Measurements from ENCODE around the gene EML6. TPM values are rescaled to one million over a fixed set of nuclear protein-coding genes. Genes with fewer than 3 reads are reported as not detected.

The EML6 gene
- polyA plus RNA-seq, 1 donor (not counting 4 experiments of a cell fraction or from before 2014, with no cell fraction given) = 0.96 TPM

DNA sequence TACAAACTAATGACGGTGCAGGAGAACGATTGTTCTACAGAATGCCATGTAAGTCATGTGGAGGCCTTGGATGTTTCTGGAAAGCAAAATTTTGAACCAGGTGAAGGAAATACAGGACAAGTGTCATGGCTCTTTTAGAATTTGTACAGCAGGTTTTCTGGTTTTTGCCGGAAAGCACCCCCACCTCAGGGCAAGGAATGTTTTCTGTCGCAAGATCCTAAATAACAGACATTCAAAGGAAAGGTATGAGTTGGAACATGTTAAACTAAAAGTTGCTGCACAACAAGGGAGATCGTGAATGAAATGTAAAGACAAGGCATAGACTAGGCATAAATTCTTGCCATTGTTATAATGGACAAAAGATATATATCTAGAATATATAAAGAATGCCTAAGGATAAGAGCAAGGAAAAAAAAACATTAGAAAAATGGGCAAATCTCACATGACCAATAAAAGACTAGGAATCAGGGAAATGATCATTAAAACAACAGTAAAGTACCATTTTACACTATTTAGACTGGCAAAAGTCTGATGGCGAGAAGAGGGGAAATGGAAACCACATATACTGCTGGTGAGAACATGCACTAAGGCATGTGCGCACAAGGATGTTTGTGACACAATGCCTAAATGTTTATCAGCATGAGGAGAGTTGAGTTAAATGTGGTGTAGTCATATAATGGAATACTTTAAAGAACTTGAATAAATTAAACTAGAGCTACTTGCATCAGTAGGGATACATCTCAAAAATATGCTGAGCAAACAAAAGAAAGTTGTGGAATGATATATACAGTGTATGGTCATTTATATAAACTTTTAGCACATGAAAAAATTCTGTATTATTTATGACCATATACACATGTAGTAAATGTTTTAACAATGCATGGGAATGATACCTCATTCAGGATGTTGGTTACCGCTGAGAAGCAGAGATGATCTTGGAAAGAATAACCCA is 127.0 kb downstream of the EML6 start:
- no peaks in the 10 kb centered on the region for H3K27me3 ChIP-seq (ENCODE audit: control insufficient read depth, extremely low read depth, insufficient read depth, low read length)
- no peak overlapping the region for H3K27ac ChIP-seq (ENCODE audit: control insufficient read depth, insufficient read depth, low read length)
- TF ChIP-seq EZH2 (IDR thresholded peaks at IDR 0.05; ENCODE audit: low read length) = no peak
- H4K20me1 ChIP-seq (ENCODE audit: control insufficient read depth, extremely low read depth, insufficient read depth, low read length) = no peaks in the 10 kb centered on the region
- peak; percentile 56 for FAIRE-seq
- H3K4me1 ChIP-seq (ENCODE audit: control insufficient read depth, extremely low read depth, insufficient read depth, low read length) = peaks cover 9% of the 10 kb centered on the region
- H3K4me2 ChIP-seq (ENCODE audit: control insufficient read depth, extremely low read depth, insufficient read depth, low read depth, low read length) = peak overlapping the region; percentile 13
- H3K4me3 ChIP-seq (ENCODE audit: control insufficient read depth in 2 of 3, extremely low read depth in 1 of 3, insufficient read depth in 2 of 3, low read depth in 1 of 3, low read length in 3 of 3) = no peak overlapping the region
- H3K79me2 ChIP-seq (ENCODE audit: control insufficient read depth, insufficient read depth, low read length) = no peaks in the 10 kb centered on the region
- H3K9me1 ChIP-seq (ENCODE audit: control insufficient read depth, extremely low read depth, insufficient read depth, low read length) = no peaks in the 10 kb centered on the region
- dilution Hi-C loops (cut with MboI; ENCODE audit: extremely low pct_ligation_motif_present, low sequenced_read_pairs) = no loop called here
- H2AFZ ChIP-seq (ENCODE audit: control insufficient read depth, low read length) = no peak overlapping the region
- no peak for DNase-seq (ENCODE audit: low read depth, low spot score)
- H3K9ac ChIP-seq (ENCODE audit: control insufficient read depth, extremely low read depth, insufficient read depth, low read length) = no peak overlapping the region
- no peaks in the 10 kb centered on the region for H3K9me3 ChIP-seq (ENCODE audit: control insufficient read depth, low read depth, low read length)
- no peaks in the 10 kb centered on the region for H3K36me3 ChIP-seq (ENCODE audit: control insufficient read depth in 2 of 2, extremely low read depth in 1 of 2, insufficient read depth in 2 of 2, low read length in 2 of 2)

DNA sequence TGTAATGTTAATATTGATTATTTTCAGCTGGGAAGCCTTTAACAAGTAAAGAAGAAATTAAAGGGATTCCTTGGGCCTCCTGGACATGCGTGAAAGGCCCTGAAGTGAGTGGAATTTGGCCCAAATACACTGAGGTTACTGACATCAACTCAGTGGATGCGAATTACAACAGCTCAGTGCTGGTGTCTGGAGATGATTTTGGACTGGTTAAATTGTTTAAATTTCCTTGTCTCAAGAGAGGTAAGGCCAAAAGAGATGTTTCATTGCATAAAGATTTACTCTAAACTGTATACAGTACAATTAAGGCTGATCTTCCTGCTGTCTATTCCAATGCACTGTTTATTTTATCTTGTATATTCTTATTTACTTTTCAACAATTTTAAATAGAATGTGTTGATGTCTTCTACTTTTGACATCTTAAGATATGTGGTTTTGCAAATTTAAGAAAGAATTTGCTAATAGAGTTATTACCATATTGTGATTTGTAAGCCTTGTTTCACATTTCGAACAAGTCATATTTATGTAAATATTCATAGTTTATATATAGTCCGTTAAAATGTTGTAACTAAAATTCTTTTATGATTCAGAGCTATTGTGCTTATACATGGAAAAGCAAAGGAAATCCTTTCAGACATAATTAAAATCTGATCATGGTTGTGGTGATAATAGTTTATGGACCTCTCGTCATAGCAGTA is 130.3 kb downstream of the EML6 start:
- TF ChIP-seq, protein P1, sequence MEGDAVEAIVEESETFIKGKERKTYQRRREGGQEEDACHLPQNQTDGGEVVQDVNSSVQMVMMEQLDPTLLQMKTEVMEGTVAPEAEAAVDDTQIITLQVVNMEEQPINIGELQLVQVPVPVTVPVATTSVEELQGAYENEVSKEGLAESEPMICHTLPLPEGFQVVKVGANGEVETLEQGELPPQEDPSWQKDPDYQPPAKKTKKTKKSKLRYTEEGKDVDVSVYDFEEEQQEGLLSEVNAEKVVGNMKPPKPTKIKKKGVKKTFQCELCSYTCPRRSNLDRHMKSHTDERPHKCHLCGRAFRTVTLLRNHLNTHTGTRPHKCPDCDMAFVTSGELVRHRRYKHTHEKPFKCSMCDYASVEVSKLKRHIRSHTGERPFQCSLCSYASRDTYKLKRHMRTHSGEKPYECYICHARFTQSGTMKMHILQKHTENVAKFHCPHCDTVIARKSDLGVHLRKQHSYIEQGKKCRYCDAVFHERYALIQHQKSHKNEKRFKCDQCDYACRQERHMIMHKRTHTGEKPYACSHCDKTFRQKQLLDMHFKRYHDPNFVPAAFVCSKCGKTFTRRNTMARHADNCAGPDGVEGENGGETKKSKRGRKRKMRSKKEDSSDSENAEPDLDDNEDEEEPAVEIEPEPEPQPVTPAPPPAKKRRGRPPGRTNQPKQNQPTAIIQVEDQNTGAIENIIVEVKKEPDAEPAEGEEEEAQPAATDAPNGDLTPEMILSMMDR (optimal IDR thresholded peaks at IDR 0.05 in 1 of 3, IDR thresholded peaks at IDR 0.05 in 1 of 3, conservative IDR thresholded peaks at IDR 0.05 in 1 of 3; ENCODE audit: extremely low read depth in 1 of 3, insufficient read depth in 2 of 3, low read length in 3 of 3) = no peak
- TF ChIP-seq EZH2 (IDR thresholded peaks at IDR 0.05; ENCODE audit: low read length) = no peak
- FAIRE-seq = no peak

More for the DNA sequence above, 130.3 kb downstream of the EML6 start:
- no peak overlapping the region for H3K4me2 ChIP-seq (ENCODE audit: control insufficient read depth, extremely low read depth, insufficient read depth, low read depth, low read length)
- dilution Hi-C loops (cut with MboI; ENCODE audit: extremely low pct_ligation_motif_present, low sequenced_read_pairs) = no loop called here
- no peaks in the 10 kb centered on the region for H3K9me1 ChIP-seq (ENCODE audit: control insufficient read depth, extremely low read depth, insufficient read depth, low read length)
- no peak overlapping the region for H3K4me3 ChIP-seq (ENCODE audit: control insufficient read depth in 2 of 3, extremely low read depth in 1 of 3, insufficient read depth in 2 of 3, low read depth in 1 of 3, low read length in 3 of 3)
- no peaks in the 10 kb centered on the region for H3K79me2 ChIP-seq (ENCODE audit: control insufficient read depth, insufficient read depth, low read length)
- no peaks in the 10 kb centered on the region for H3K9me3 ChIP-seq (ENCODE audit: control insufficient read depth, low read depth, low read length)
- H3K9ac ChIP-seq (ENCODE audit: control insufficient read depth, extremely low read depth, insufficient read depth, low read length) = no peak overlapping the region
- no peaks in the 10 kb centered on the region for H3K36me3 ChIP-seq (ENCODE audit: control insufficient read depth in 2 of 2, extremely low read depth in 1 of 2, insufficient read depth in 2 of 2, low read length in 2 of 2)
- no peak overlapping the region for H3K27ac ChIP-seq (ENCODE audit: control insufficient read depth, insufficient read depth, low read length)
- H3K27me3 ChIP-seq (ENCODE audit: control insufficient read depth, extremely low read depth, insufficient read depth, low read length) = no peaks in the 10 kb centered on the region
- peaks cover 9% of the 10 kb centered on the region for H3K4me1 ChIP-seq (ENCODE audit: control insufficient read depth, extremely low read depth, insufficient read depth, low read length)
- no peaks in the 10 kb centered on the region for H4K20me1 ChIP-seq (ENCODE audit: control insufficient read depth, extremely low read depth, insufficient read depth, low read length)
- H2AFZ ChIP-seq (ENCODE audit: control insufficient read depth, low read length) = no peak overlapping the region
- DNase-seq (ENCODE audit: low read depth, low spot score) = no peak

Measured in keratinocyte (primary cell).